SH-SY5Y (cell line): ENCODE measurements around the gene IL1RL1.

Experiments used
- GATA2 ChIP-seq: IDR thresholded peaks from 2 replicates; pipeline ENCODE4 v1.6.1; 2011; ENCODE audit warnings: mild to moderate bottlenecking, low read depth, low read length
- GATA3 ChIP-seq: IDR thresholded peaks from 2 replicates; pipeline ENCODE4 v1.6.1; 2011; ENCODE audit warnings: low read depth, mild to moderate bottlenecking, low read length, moderate library complexity

- TF ChIP-seq GATA2 (no peak), GATA3 (no peak)
Measured at GRCh38 chr2:102346381-102347130, 35.2 kb downstream of the IL1RL1 start.
